ENCODE results near the gene NIPA2. TPM values are rescaled to one million over a fixed set of nuclear protein-coding genes. Genes with fewer than 3 reads are reported as not detected.
"Not testable (repeated sequence)": the region's sequence is repeated elsewhere in the genome, so short reads cannot be mapped to it uniquely, and the experiment has no call there.

NIPA2 gene
- total RNA-seq, result 100 to 1,000 TPM; 102 to 112 TPM
- 55.4 TPM for polyA plus RNA-seq

DNA sequence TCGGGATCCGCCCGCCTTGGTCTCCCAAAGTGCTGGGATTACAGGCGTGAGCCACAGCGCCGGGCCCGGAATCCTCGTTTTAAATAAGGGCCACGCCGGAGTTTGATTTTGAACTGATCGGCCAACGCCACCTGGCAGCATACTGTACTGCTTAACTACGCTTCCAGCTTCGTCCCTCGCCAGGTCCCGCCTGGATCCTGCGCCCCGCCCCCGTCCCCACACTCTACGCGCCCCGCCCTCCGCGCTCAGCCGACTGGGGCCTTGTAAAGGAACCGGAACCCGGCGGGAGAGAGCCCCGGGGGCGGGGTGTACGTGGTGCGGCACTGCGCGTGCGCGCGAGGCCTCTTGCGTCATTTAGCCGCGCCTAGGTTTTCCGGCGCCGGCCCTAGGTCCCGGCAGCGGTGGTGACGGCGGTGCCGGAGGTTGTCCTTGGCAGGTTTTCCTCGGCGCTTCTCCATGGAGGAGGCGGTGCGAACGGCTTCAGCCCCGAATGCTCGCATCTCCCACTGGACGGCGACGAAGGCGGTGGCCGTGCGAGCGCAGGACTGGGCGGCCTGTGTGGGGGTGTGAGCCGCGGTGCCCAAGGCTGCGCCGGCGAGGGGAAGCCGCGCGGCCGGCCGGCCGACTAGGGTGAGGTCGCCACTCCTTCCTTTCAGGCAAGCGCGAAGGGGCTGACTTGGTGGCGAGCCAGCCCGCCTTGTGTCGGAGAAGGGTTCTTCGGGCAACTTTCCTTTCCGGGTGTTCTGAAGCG lies at the start of gene NIPA2:
NIPA2 (plus strand) TSS at position 375 of the 751 bp plus-strand sequence. CDS start 13,066 bp downstream, outside the sequence.
- peak within 1 kb of the TSS; percentile 92 to 99 (median 96) for H3K27ac Mint-ChIP-seq
- Histone ChIP-seq H3K4me1 (ENCODE audit: insufficient read depth, low read length) (peaks cover 17% of the 10 kb centered on the region), H3K9me3 (ENCODE audit: low read length) (no peaks in the 10 kb centered on the region), H3K36me3 (ENCODE audit: insufficient read depth, low read length) (no peaks in the 10 kb centered on the region), H3K4me3 (ENCODE audit: low read length) (peak within 1 kb of the TSS; percentile 88), H3K27ac (ENCODE audit: low read depth, low read length) (peak within 1 kb of the TSS; percentile 96), H3K27me3 (ENCODE audit: insufficient read depth, low read length, poor library complexity, severe bottlenecking) (no peaks in the 10 kb centered on the region)
- H3K4me3 Mint-ChIP-seq, result peak within 1 kb of the TSS; percentile 89 to 97 (median 93)
- H3K4me1 Mint-ChIP-seq, result peaks cover 33 to 40% (median 34%) of the 10 kb centered on the region in 3 donors
- CTCF ChIA-PET, result interaction anchor here (1.1 kb wide), 1 partner anchor 53 kb away, joined by 3 read pairs; no protein-coding TSS in a partner anchor
- POLR2A ChIA-PET, result interaction anchor here (1.5 kb wide), 1 partner anchor 201 kb away, joined by 4 read pairs; the partner anchor contains the start of gene TUBGCP5
- H3K27me3 Mint-ChIP-seq, result no peaks in the 10 kb centered on the region
- DNase-seq, result peak; percentile 98 to 99 (median 98)
- no peaks in the 10 kb centered on the region for H3K9me3 Mint-ChIP-seq
- peaks cover 0 to 33% (median 4%) of the 10 kb centered on the region in 3 donors for H3K36me3 Mint-ChIP-seq

DNA sequence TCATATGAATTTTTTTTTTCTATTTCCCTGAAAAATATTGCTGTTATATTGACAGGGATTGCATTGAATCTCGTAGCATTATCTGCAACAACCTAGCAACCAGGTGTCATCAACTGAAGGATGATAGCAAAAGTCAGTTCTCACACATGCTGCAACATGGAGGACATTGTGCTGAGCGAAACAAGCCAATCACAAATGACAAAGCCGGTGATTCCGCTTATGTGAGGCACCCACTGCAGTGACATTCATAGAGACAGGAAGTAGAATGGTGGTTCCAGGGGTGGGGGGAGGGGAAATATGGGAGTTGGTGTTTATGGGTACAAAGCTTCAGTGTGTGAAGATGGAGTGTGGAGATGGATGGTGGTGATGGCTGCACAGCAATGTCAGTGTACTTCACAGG lies 44.4 kb upstream of the NIPA2 start:
- H3K9me3 Mint-ChIP-seq, result peaks cover 0 to 5% (median 0%) of the 10 kb centered on the region in 5 donors
- H3K36me3 Mint-ChIP-seq, result peaks cover 2 to 5% (median 4%) of the 10 kb centered on the region in 3 donors
- no peaks in the 10 kb centered on the region for H3K27me3 ChIP-seq (ENCODE audit: insufficient read depth, low read length, poor library complexity, severe bottlenecking)
- no peak overlapping the region for H3K27ac ChIP-seq (ENCODE audit: low read depth, low read length)
- H3K4me1 ChIP-seq (ENCODE audit: insufficient read depth, low read length), result no peaks in the 10 kb centered on the region
- H3K27me3 Mint-ChIP-seq, result no peaks in the 10 kb centered on the region
- ChIA-PET CTCF (no interaction called here), POLR2A (no interaction called here)
- peak overlapping the region in 4 of 8 donors; percentile 35 to 68 (median 56) for H3K27ac Mint-ChIP-seq
- no peaks in the 10 kb centered on the region for H3K9me3 ChIP-seq (ENCODE audit: low read length)
- peak overlapping the region in 2 of 7 donors; percentile 5 to 81 for H3K4me3 Mint-ChIP-seq
- no peak for DNase-seq
- H3K36me3 ChIP-seq (ENCODE audit: insufficient read depth, low read length), result no peaks in the 10 kb centered on the region
- no peak overlapping the region for H3K4me3 ChIP-seq (ENCODE audit: low read length)
- peaks cover 36 to 65% (median 57%) of the 10 kb centered on the region in 3 donors for H3K4me1 Mint-ChIP-seq

DNA sequence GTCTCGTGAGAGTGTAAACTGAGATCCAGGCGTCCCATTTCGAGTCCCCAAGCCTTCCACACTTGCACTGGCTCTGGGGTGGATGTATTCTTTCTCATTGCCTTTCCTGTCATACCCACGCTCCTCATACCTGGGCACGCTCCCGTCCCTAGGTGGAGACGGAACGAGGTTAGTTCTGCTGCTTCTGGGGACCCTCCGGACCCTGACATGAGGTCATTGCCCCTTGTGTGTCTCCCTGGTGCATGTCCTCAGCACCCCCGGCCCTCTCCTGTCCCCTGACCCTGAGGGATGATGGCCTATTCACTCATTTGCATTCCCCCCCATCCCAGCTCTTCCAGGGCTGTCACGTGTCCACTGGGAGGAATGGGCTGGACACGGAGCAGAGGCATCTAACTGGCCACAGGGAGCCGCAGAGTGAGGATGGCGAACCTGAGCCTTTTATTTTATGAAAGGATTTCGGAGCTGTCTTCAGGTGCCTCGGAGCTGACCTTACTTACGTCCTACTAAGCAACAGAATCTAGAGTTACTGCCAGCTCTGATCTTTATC lies 43.8 kb upstream of the NIPA2 start:
- no peaks in the 10 kb centered on the region for H3K27me3 Mint-ChIP-seq
- Histone ChIP-seq H3K36me3 (ENCODE audit: insufficient read depth, low read length) (no peaks in the 10 kb centered on the region), H3K4me3 (ENCODE audit: low read length) (no peak overlapping the region), H3K4me1 (ENCODE audit: insufficient read depth, low read length) (no peaks in the 10 kb centered on the region), H3K9me3 (ENCODE audit: low read length) (no peaks in the 10 kb centered on the region), H3K27ac (ENCODE audit: low read depth, low read length) (no peak overlapping the region), H3K27me3 (ENCODE audit: insufficient read depth, low read length, poor library complexity, severe bottlenecking) (no peaks in the 10 kb centered on the region)
- H3K9me3 Mint-ChIP-seq, result no peaks in the 10 kb centered on the region
- ChIA-PET CTCF (no interaction called here), POLR2A (no interaction called here)
- H3K27ac Mint-ChIP-seq, result peak overlapping the region in 3 of 8 donors; percentile 23 to 68 (median 52)
- H3K4me3 Mint-ChIP-seq, result no peak overlapping the region
- H3K4me1 Mint-ChIP-seq, result peaks cover 32 to 62% (median 53%) of the 10 kb centered on the region in 3 donors
- H3K36me3 Mint-ChIP-seq, result peaks cover 0 to 2% (median 0%) of the 10 kb centered on the region in 3 donors
- DNase-seq, result no peak

DNA sequence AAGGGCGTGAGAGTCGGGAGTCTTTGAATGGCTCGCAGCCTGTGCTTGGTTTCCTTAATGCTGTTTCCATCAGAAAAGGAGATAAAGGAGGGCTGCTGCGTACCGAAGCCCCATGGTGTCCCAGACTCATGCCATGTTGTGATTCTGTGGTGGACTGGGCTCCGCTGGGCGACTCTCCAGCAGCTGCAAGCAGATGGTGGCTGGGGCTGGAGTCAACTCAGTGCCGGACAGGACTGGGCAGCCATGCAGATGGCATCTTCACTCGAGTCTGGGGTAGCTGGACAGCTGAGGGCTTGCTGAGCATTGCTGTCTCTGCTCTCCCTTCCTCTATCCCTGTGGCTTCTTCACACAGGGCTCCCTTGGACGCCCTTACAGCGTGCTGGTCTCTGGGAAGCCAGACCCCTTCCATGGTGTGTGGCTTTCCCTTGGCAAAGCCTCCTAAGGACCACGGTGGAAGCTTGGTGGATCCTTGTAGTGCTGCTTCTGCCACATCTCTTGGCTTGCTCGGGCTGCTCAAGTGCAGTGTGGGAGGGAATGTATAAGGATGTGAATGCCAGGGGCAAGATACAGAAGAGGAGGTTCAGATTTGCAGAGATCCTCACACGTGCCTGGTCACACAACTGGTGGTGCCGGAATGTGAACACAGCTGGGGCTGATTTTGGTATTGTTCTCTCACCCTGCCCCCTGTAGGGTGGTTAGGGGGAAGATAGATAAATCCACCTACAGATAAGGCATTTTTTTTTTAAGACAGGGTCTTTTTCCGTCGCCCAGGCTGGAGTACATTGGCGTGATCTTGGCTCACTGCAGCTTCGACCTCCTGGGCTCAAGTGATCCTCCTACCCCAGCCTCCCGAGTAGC lies 43.0 kb upstream of the NIPA2 start:
- Mint-ChIP-seq H3K4me1 (peaks cover 35 to 68% (median 57%) of the 10 kb centered on the region in 3 donors), H3K4me3 (peak overlapping the region in 3 of 7 donors; percentile 38 to 74 (median 60)), H3K9me3 (no peaks in the 10 kb centered on the region), H3K36me3 (peaks cover 0 to 3% (median 0%) of the 10 kb centered on the region in 3 donors), H3K27me3 (no peaks in the 10 kb centered on the region), H3K27ac (peak overlapping the region in 7 of 8 donors; percentile 52 to 84 (median 66))
- Histone ChIP-seq H3K9me3 (ENCODE audit: low read length) (no peaks in the 10 kb centered on the region), H3K4me3 (ENCODE audit: low read length) (no peak overlapping the region), H3K27me3 (ENCODE audit: insufficient read depth, low read length, poor library complexity, severe bottlenecking) (no peaks in the 10 kb centered on the region), H3K36me3 (ENCODE audit: insufficient read depth, low read length) (no peaks in the 10 kb centered on the region), H3K4me1 (ENCODE audit: insufficient read depth, low read length) (no peaks in the 10 kb centered on the region), H3K27ac (ENCODE audit: low read depth, low read length) (no peak overlapping the region)
- ChIA-PET CTCF (no interaction called here), POLR2A (no interaction called here)
- no peak for DNase-seq

DNA sequence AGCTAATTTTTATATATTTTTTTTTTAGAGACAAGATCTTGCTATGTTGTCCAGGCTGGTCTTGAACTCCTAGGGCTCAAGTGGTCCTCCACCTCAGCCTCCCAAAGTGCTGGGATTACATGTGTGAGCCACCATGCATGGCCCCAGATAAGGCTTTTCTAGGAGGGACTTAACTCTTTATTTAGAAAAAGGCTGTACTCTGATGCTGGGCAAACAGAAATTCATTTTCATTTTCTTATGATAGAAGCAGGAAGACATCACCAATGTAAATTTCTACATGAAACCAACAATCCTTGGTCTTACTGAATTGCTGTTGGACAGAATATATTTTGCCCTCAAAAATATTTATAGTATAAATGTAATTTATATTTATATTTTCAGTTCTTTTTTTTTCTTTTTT lies 42.4 kb upstream of the NIPA2 start:
- no peaks in the 10 kb centered on the region for H3K36me3 ChIP-seq (ENCODE audit: insufficient read depth, low read length)
- H3K27ac Mint-ChIP-seq, result peak overlapping the region; percentile 80 to 97 (median 88)
- H3K4me1 Mint-ChIP-seq, result peaks cover 34 to 64% (median 53%) of the 10 kb centered on the region in 3 donors
- H3K27me3 ChIP-seq (ENCODE audit: insufficient read depth, low read length, poor library complexity, severe bottlenecking), result no peaks in the 10 kb centered on the region
- no peak for DNase-seq
- H3K4me3 ChIP-seq (ENCODE audit: low read length), result no peak overlapping the region
- H3K4me3 Mint-ChIP-seq, result peak overlapping the region in 5 of 7 donors; percentile 29 to 82 (median 74)
- H3K9me3 Mint-ChIP-seq, result no peaks in the 10 kb centered on the region
- CTCF ChIA-PET, result interaction anchor here (1.1 kb wide), 1 partner anchor 15 kb away, joined by 4 read pairs; no protein-coding TSS in a partner anchor
- peaks cover 0 to 5% (median 0%) of the 10 kb centered on the region in 3 donors for H3K36me3 Mint-ChIP-seq
- H3K27me3 Mint-ChIP-seq, result no peaks in the 10 kb centered on the region
- H3K9me3 ChIP-seq (ENCODE audit: low read length), result no peaks in the 10 kb centered on the region
- POLR2A ChIA-PET, result no interaction called here
- no peak overlapping the region for H3K27ac ChIP-seq (ENCODE audit: low read depth, low read length)
- no peaks in the 10 kb centered on the region for H3K4me1 ChIP-seq (ENCODE audit: insufficient read depth, low read length)

DNA sequence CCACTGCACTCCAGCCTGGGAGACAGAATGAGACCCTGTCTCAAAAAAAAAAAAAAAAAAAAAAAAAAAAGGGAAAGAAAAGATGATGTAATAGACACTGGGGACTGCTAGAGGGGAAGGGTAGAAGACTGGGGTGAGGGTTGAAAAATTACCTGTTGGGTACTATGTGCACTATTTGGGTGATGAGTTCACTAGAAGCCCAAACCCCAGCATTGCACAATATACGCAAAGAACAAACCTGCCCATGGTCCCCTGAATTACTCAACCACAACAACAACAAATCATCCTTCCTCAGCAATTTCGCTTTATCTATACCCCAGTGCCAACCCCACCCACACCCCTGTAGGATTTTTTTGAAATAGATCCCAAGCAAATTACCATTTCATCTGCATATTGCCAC lies 38.6 kb upstream of the NIPA2 start:
- Histone ChIP-seq H3K4me1 (ENCODE audit: insufficient read depth, low read length) (no peaks in the 10 kb centered on the region), H3K9me3 (ENCODE audit: low read length) (no peaks in the 10 kb centered on the region), H3K27ac (ENCODE audit: low read depth, low read length) (no peak overlapping the region), H3K4me3 (ENCODE audit: low read length) (no peak overlapping the region), H3K36me3 (ENCODE audit: insufficient read depth, low read length) (no peaks in the 10 kb centered on the region), H3K27me3 (ENCODE audit: insufficient read depth, low read length, poor library complexity, severe bottlenecking) (no peaks in the 10 kb centered on the region)
- H3K36me3 Mint-ChIP-seq, result peaks cover 0 to 4% (median 1%) of the 10 kb centered on the region in 3 donors
- DNase-seq, result no peak
- POLR2A ChIA-PET, result no interaction called here
- no peaks in the 10 kb centered on the region for H3K27me3 Mint-ChIP-seq
- peaks cover 26 to 50% (median 44%) of the 10 kb centered on the region in 3 donors for H3K4me1 Mint-ChIP-seq
- no peaks in the 10 kb centered on the region for H3K9me3 Mint-ChIP-seq
- H3K4me3 Mint-ChIP-seq, result peak overlapping the region in 1 of 7 donors; percentile 36
- CTCF ChIA-PET, result interaction anchor here (1.5 kb wide), 1 partner anchor 12 kb away, joined by 3 read pairs; no protein-coding TSS in a partner anchor
- peak overlapping the region in 1 of 8 donors; percentile 76 for H3K27ac Mint-ChIP-seq

DNA sequence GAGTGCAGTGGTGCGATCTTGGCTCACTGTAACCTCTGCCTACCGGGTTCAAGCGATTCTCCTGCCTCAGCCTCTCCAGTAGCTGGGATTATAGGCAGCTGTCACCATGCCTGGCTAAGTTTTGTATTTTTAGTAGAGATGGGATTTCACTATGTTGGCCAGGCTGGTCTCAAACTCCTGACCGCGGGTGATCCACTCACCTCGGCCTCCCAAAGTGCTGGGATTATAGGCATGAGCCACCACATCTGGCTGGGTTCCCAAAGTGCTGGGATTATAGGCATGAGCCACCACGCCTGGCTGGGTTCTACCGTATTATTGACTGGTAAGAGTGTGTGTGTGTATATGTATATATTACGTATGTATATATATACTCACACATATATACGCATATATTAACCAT lies 35.5 kb upstream of the NIPA2 start:
- POLR2A ChIA-PET; CTCF ChIA-PET; H3K27ac ChIP-seq (ENCODE audit: low read depth, low read length); H3K9me3 ChIP-seq (ENCODE audit: low read length); H3K4me3 Mint-ChIP-seq; H3K27me3 ChIP-seq (ENCODE audit: insufficient read depth, low read length, poor library complexity, severe bottlenecking); H3K9me3 Mint-ChIP-seq; H3K27ac Mint-ChIP-seq; H3K4me1 ChIP-seq (ENCODE audit: insufficient read depth, low read length); DNase-seq; H3K27me3 Mint-ChIP-seq; H3K36me3 ChIP-seq (ENCODE audit: insufficient read depth, low read length); H3K36me3 Mint-ChIP-seq; H3K4me3 ChIP-seq (ENCODE audit: low read length): not testable (repeated sequence)
- peaks cover 15 to 36% (median 26%) of the 10 kb centered on the region in 3 donors for H3K4me1 Mint-ChIP-seq

Data from CD8-positive, alpha-beta memory T cell (primary cell).